HG02970 (cell line): ENCODE results near the gene TMPO.
"Not testable (repeated sequence)": the region's sequence is repeated elsewhere in the genome, so short reads cannot be mapped to it uniquely, and the experiment has no call there.

Source experiments
- ATAC-seq: cut with Tn5 transposase; IDR thresholded peaks from one replicate; pipeline ENCODE4 v1.9.1; 2021; ENCODE audit warnings: mild to moderate bottlenecking, moderate library complexity, moderate number of reproducible peaks; ENCODE audit not compliant: unreplicated experiment, low FRiP score

The TMPO gene

GRCh38 chr12:98509063-98509462 is 6.3 kb upstream of the TMPO start:
- no peak for ATAC-seq

GRCh38 chr12:98511806-98512205 is 3.6 kb upstream of the TMPO start:
- ATAC-seq = not testable (repeated sequence)

GRCh38 chr12:98513379-98514322 is 1.7 kb upstream of the TMPO start:
- no peak for ATAC-seq

- no peak for ATAC-seq
Measured at GRCh38 chr12:98514982-98515286, 456 bp upstream of the TMPO start.

- ATAC-seq = peak; percentile 59
Measured at GRCh38 chr12:98516111-98516873, 902 bp downstream of the TMPO start.

- no peak for ATAC-seq
Measured at GRCh38 chr12:98519257-98519907, 4.0 kb downstream of the TMPO start.

- ATAC-seq = no peak
Measured at GRCh38 chr12:98530068-98530467, 14.7 kb downstream of the TMPO start.

- ATAC-seq = no peak
Measured at GRCh38 chr12:98532687-98533304, 17.4 kb downstream of the TMPO start.

GRCh38 chr12:98533723-98534251 is 18.4 kb downstream of the TMPO start:
- no peak for ATAC-seq

- ATAC-seq = no peak
Measured at GRCh38 chr12:98538031-98538430, 22.6 kb downstream of the TMPO start.

GRCh38 chr12:98543701-98544100 is 28.3 kb downstream of the TMPO start:
- ATAC-seq = no peak

GRCh38 chr12:98544751-98545150 is 29.4 kb downstream of the TMPO start:
- no peak for ATAC-seq

GRCh38 chr12:98549371-98550110 is 34.2 kb downstream of the TMPO start:
- no peak for ATAC-seq

GRCh38 chr12:98551787-98552186 is 36.4 kb downstream of the TMPO start:
- ATAC-seq = no peak

GRCh38 chr12:98558097-98558496 is 42.7 kb downstream of the TMPO start:
- ATAC-seq = not testable (repeated sequence)

- ATAC-seq = no peak
Measured at GRCh38 chr12:98559666-98560065, 44.3 kb downstream of the TMPO start.

GRCh38 chr12:98561846-98562245 is 46.5 kb downstream of the TMPO start:
- ATAC-seq = no peak

GRCh38 chr12:98572010-98572409 is 56.6 kb downstream of the TMPO start:
- no peak for ATAC-seq

- no peak for ATAC-seq
Measured at GRCh38 chr12:98574110-98574509, 58.7 kb downstream of the TMPO start.

GRCh38 chr12:98575013-98575412 is 59.6 kb downstream of the TMPO start:
- ATAC-seq = no peak
